Measurements from ENCODE around the gene LSAMP.

The LSAMP gene

GRCh38 chr3:115931581-115931980, 513.7 kb downstream of the LSAMP start (continued):
- TF ChIP-seq CTCF (tag by site-specific recombination; IDR thresholded peaks at IDR 0.05) (no peak), ZNF514 (tag by site-specific recombination; IDR thresholded peaks at IDR 0.05) (no peak)

- Histone ChIP-seq H3K4me1 (ENCODE audit: control insufficient read depth, insufficient read depth, low read length) (no peaks in the 10 kb centered on the region), H3K27ac (ENCODE audit: extremely low read depth, low read depth, low read length) (no peak overlapping the region), H3K36me3 (ENCODE audit: control insufficient read depth in 2 of 2, insufficient read depth in 1 of 2, low read length in 2 of 2) (no peaks in the 10 kb centered on the region), H3K9me3 (ENCODE audit: control insufficient read depth, insufficient read depth, low read depth, low read length) (no peaks in the 10 kb centered on the region), H3K4me3 (ENCODE audit: low read depth, low read length) (no peak overlapping the region)
- TF ChIP-seq ZNF354C (tag by site-specific recombination; IDR thresholded peaks at IDR 0.05; ENCODE audit: borderline replicate concordance, low read depth) (no peak), MYNN (tag by site-specific recombination; IDR thresholded peaks at IDR 0.05; ENCODE audit: borderline replicate concordance) (no peak), ZNF585B (tag by site-specific recombination; IDR thresholded peaks at IDR 0.05) (no peak), ZBTB7A (tag by site-specific recombination; IDR thresholded peaks at IDR 0.05; ENCODE audit: low read depth) (no peak), ZBTB48 (tag by site-specific recombination; IDR thresholded peaks at IDR 0.05) (no peak), MZF1 (tag by site-specific recombination; IDR thresholded peaks at IDR 0.05; ENCODE audit: borderline replicate concordance) (no peak), ZNF239 (tag by site-specific recombination; IDR thresholded peaks at IDR 0.05) (no peak), HOXC10 (CRISPR knock-in tag; IDR thresholded peaks at IDR 0.05) (no peak), ZFP41 (tag by site-specific recombination; IDR thresholded peaks at IDR 0.05; ENCODE audit: borderline replicate concordance) (no peak), ZNF133 (tag by site-specific recombination; IDR thresholded peaks at IDR 0.05) (no peak), PRDM10 (tag by site-specific recombination; IDR thresholded peaks at IDR 0.05) (no peak), ZNF704 (tag by site-specific recombination; IDR thresholded peaks at IDR 0.05) (no peak), ZNF639 (tag by site-specific recombination; IDR thresholded peaks at IDR 0.05) (no peak), OVOL3 (tag by site-specific recombination; IDR thresholded peaks at IDR 0.05) (no peak), ZNF18 (tag by site-specific recombination; IDR thresholded peaks at IDR 0.05) (no peak), ZNF548 (tag by site-specific recombination; IDR thresholded peaks at IDR 0.05) (no peak), KLF8 (tag by site-specific recombination; IDR thresholded peaks at IDR 0.05) (no peak), AEBP2 (tag by site-specific recombination; IDR thresholded peaks at IDR 0.05; ENCODE audit: borderline replicate concordance) (no peak), ZIC2 (tag by site-specific recombination; IDR thresholded peaks at IDR 0.05) (no peak)
- ChIA-PET POLR2A (no interaction called here), CTCF (interaction anchor here (0.6 kb wide), 1 partner anchor 14 kb away, joined by 3 read pairs; no protein-coding TSS in a partner anchor)
Observed at GRCh38 chr3:115930922-115931321, 514.4 kb downstream of the LSAMP start.
